Neuronal stem cell (in vitro differentiated cells): ENCODE measurements around the gene TAOK2.

Experiments
- DNase-seq: peaks from one replicate; pipeline ENCODE4 v3.0.0-alpha.2; 2013; ENCODE audit warnings: low spot score
- H2AFZ ChIP-seq: one replicate; pipeline ENCODE4 v1.6.1; 2013; ENCODE audit warnings: mild to moderate bottlenecking, low read length, inconsistent platforms
- H2AK5ac ChIP-seq: 2 replicates; pipeline ENCODE4 v1.6.1; 2013; ENCODE audit warnings: low read depth, mild to moderate bottlenecking, inconsistent platforms, low read length, moderate library complexity, mixed read lengths
- H2BK120ac ChIP-seq: 2 replicates; pipeline ENCODE4 v1.6.1; 2013; ENCODE audit warnings: low read depth, mild to moderate bottlenecking, inconsistent platforms, low read length, moderate library complexity, mixed read lengths
- H2BK12ac ChIP-seq: one replicate; pipeline ENCODE4 v1.6.1; 2013; ENCODE audit warnings: low read length, inconsistent platforms
- H2BK15ac ChIP-seq: 2 replicates; pipeline ENCODE4 v1.6.1; 2013; ENCODE audit warnings: mild to moderate bottlenecking, low read length, inconsistent platforms, mixed read lengths
- H2BK5ac ChIP-seq: one replicate; pipeline ENCODE4 v1.6.1; 2013; ENCODE audit warnings: inconsistent platforms, mild to moderate bottlenecking, low read length, moderate library complexity
- H3K14ac ChIP-seq: one replicate; pipeline ENCODE4 v1.6.1; 2013; ENCODE audit warnings: low read length, inconsistent platforms
- H3K18ac ChIP-seq: 2 replicates; pipeline ENCODE4 v1.6.1; 2013; ENCODE audit warnings: low read length, inconsistent platforms
- H3K23ac ChIP-seq: 2 replicates; pipeline ENCODE4 v1.6.1; 2013; ENCODE audit warnings: low read depth, mild to moderate bottlenecking, mixed read lengths, low read length, inconsistent platforms; ENCODE audit not compliant: poor library complexity
- H3K27ac ChIP-seq: replicated peaks from 3 replicates; pipeline ENCODE4 v1.5.1; 2013; ENCODE audit warnings: low read length, inconsistent platforms
- H3K27me3 ChIP-seq, 3 experiments: 2 replicates each; pipeline ENCODE4 v1.6.1; 2013; ENCODE audit warnings: low read length in 3 of 3, mild to moderate bottlenecking in 2 of 3, inconsistent platforms in 1 of 3, low read depth in 1 of 3, mixed read lengths in 1 of 3, moderate library complexity in 1 of 3; ENCODE audit not compliant: control insufficient read depth in 3 of 3, insufficient read depth in 3 of 3
- H3K36me3 ChIP-seq, 2 donors: replicated peaks in 1 of 2; 2 replicates each; pipeline ENCODE4 v1.6.1; 2013; ENCODE audit warnings: low read length in 2 of 2; ENCODE audit not compliant: control insufficient read depth in 2 of 2, insufficient read depth in 2 of 2
- H3K4ac ChIP-seq: 2 replicates; pipeline ENCODE4 v1.6.1; 2013; ENCODE audit warnings: inconsistent platforms, mild to moderate bottlenecking, low read length, moderate library complexity
- H3K4me1 ChIP-seq, 2 donors: 1 replicate in 1 of 2; 2 replicates in 1 of 2; pipeline ENCODE4 v1.6.1; 2013; ENCODE audit warnings: low read length in 2 of 2, low read depth in 1 of 2; ENCODE audit not compliant: control insufficient read depth in 2 of 2, insufficient read depth in 1 of 2
- H3K4me2 ChIP-seq: one replicate; pipeline ENCODE4 v1.6.1; 2013; ENCODE audit warnings: mild to moderate bottlenecking, low read length, inconsistent platforms; ENCODE audit not compliant: insufficient read depth, poor library complexity, severe bottlenecking
- H3K4me3 ChIP-seq, 2 donors: 2 replicates each; pipeline ENCODE4 v1.5.1; 2013; ENCODE audit warnings: low read length in 2 of 2, mild to moderate bottlenecking in 2 of 2, inconsistent platforms in 1 of 2, moderate library complexity in 1 of 2
- H3K79me1 ChIP-seq: one replicate; pipeline ENCODE4 v1.6.1; 2013; ENCODE audit warnings: low read depth, mild to moderate bottlenecking, inconsistent platforms, low read length, moderate library complexity
- H3K9ac ChIP-seq: one replicate; pipeline ENCODE4 v1.6.1; 2013; ENCODE audit warnings: mild to moderate bottlenecking, low read depth, low read length, inconsistent platforms; ENCODE audit not compliant: poor library complexity
- H3K9me3 ChIP-seq, 2 donors: replicated peaks in 1 of 2; 2 replicates each; pipeline versions ENCODE3 to v1.6.1; 2013; ENCODE audit warnings: low read length in 2 of 2, mild to moderate bottlenecking in 2 of 2, inconsistent platforms in 1 of 2, low read depth in 1 of 2, mixed read lengths in 1 of 2, moderate library complexity in 1 of 2; ENCODE audit not compliant: control insufficient read depth in 2 of 2, insufficient read depth in 1 of 2
- H4K8ac ChIP-seq: one replicate; pipeline ENCODE4 v1.6.1; 2013; ENCODE audit warnings: low read depth, mild to moderate bottlenecking, inconsistent platforms, low read length, moderate library complexity
- H4K91ac ChIP-seq: one replicate; pipeline ENCODE4 v1.6.1; 2013; ENCODE audit warnings: low read length, low read depth, mild to moderate bottlenecking, inconsistent platforms; ENCODE audit not compliant: poor library complexity
- WGBS, 2 donors: extraction: QIAGEN DNeasy Blood & Tissue Kit; methylation state at CpG; one replicate each; pipeline ENCODE4 v1.1.7; 2013; ENCODE audit warnings: missing lambda C conversion rate in 2 of 2, mixed read lengths in 1 of 2; ENCODE audit not compliant: insufficient read length in 2 of 2, insufficient replicate concordance in 1 of 2; ENCODE audit errors: extremely low coverage in 2 of 2; 5-methylcytosine and 5-hydroxymethylcytosine counted together

Gene TAOK2

DNA sequence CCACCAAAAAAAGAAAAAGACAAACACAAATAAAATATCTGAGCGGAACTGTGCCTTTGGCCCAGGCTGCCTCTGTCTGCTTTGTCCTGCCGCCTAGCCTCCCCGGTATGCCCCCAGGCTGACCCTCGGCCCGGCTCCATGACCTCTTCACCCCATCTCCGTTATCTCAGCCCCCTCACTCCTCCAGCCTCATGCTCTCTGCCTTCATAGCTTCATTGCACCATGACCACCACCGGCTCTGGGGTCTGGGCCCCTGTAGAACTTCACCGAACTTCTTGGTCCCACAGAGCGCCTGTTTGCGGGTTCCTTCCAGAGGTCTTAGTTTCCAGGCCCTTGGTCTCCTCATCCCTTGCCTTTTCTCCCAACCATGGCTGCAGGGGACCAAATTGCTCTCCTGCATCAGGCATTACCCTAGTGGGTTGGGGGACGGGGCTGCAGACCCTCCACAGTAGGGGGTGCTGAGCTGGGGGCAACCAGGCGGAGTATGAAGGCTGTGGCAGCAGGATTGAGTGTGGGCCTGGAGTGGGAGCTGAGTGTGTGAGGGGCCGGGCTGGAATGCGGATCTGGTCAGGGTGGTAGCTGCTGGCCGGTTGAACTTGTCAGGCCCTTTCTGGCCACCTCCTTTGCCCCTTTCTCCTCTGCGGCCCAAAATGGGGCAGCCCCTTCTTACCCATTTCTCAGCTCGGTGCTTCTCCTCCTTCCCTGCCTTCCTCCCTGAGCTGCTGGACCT, 14.8 kb downstream of the TAOK2 start:
- no CpG with 5 or more reads among the region's 17 CpGs for WGBS, 2 donors
- H3K9me3 ChIP-seq = no peaks in the 10 kb centered on the region
- H4K8ac ChIP-seq = no peak overlapping the region
- H3K27ac ChIP-seq = no peak overlapping the region
- DNase-seq = no peak
- H3K4me2 ChIP-seq = no peak overlapping the region
- no peak overlapping the region for H3K4ac ChIP-seq
- H3K4me1 ChIP-seq = no peaks in the 10 kb centered on the region
- peaks cover 62 to 100% of the 10 kb centered on the region in 2 donors for H3K36me3 ChIP-seq
- no peak overlapping the region for H3K14ac ChIP-seq
- no peak overlapping the region for H3K18ac ChIP-seq
- no peaks in the 10 kb centered on the region for H3K27me3 ChIP-seq
- no peak overlapping the region for H3K4me3 ChIP-seq
- no peak overlapping the region for H3K9ac ChIP-seq
- no peak overlapping the region for H2BK5ac ChIP-seq
- no peak overlapping the region for H2BK15ac ChIP-seq
- H2BK12ac ChIP-seq = no peak overlapping the region
- no peak overlapping the region for H2BK120ac ChIP-seq
- no peak overlapping the region for H2AFZ ChIP-seq
- H3K79me1 ChIP-seq = peaks cover 2% of the 10 kb centered on the region
- no peak overlapping the region for H3K23ac ChIP-seq
- no peak overlapping the region for H4K91ac ChIP-seq
- H2AK5ac ChIP-seq = no peak overlapping the region

DNA sequence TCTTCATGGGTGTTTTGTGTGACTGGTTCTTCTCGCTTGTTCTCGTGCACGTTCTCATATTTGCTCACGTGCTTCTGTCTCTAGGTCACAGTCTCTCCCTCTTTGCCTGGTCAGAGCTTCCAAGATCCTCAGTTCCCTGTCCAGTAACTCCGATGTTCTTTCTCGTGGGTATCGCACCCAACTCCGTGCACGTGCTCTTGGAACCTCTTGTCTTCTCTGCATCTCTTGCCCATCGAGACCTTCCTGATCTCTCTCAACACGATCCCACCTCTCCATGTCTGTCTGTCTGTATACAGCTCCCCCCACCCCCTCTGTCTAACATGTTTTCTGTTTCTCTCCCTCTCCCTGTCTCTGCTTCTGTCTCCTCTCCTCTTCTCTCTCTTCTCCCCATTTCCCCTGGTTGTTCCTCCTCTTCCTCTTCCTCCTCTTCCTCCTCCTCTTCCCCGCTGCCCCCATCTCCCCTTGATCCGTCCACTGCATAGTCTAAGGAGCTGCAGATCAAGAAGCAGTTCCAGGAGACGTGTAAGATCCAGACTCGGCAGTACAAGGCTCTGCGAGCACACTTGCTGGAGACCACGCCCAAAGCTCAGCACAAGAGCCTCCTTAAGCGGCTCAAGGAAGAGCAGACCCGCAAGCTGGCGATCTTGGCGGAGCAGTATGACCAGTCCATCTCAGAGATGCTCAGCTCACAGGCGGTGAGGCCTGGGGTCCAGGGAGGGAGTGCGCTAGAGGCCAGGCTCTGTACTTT, 15.6 kb downstream of the TAOK2 start:
- H3K27ac ChIP-seq = no peak overlapping the region
- H3K4me1 ChIP-seq = no peaks in the 10 kb centered on the region
- no peak overlapping the region for H4K91ac ChIP-seq
- no peak overlapping the region for H3K4ac ChIP-seq
- no peak overlapping the region for H3K18ac ChIP-seq
- H3K36me3 ChIP-seq = peaks cover 56 to 100% of the 10 kb centered on the region in 2 donors
- no peak overlapping the region for H3K9ac ChIP-seq
- no peak overlapping the region for H2BK12ac ChIP-seq
- no peak overlapping the region for H2BK120ac ChIP-seq
- no peak overlapping the region for H4K8ac ChIP-seq
- H2AFZ ChIP-seq = no peak overlapping the region
- peaks cover 2% of the 10 kb centered on the region for H3K79me1 ChIP-seq
- no peak overlapping the region for H3K23ac ChIP-seq
- no peak overlapping the region for H2AK5ac ChIP-seq
- no peak overlapping the region for H3K14ac ChIP-seq
- H3K9me3 ChIP-seq = no peaks in the 10 kb centered on the region
- no peaks in the 10 kb centered on the region for H3K27me3 ChIP-seq
- WGBS, 2 donors = no CpG with 5 or more reads among the region's 23 CpGs
- no peak overlapping the region for H3K4me3 ChIP-seq
- no peak overlapping the region for H3K4me2 ChIP-seq
- H2BK5ac ChIP-seq = no peak overlapping the region
- H2BK15ac ChIP-seq = no peak overlapping the region
- no peak for DNase-seq

DNA sequence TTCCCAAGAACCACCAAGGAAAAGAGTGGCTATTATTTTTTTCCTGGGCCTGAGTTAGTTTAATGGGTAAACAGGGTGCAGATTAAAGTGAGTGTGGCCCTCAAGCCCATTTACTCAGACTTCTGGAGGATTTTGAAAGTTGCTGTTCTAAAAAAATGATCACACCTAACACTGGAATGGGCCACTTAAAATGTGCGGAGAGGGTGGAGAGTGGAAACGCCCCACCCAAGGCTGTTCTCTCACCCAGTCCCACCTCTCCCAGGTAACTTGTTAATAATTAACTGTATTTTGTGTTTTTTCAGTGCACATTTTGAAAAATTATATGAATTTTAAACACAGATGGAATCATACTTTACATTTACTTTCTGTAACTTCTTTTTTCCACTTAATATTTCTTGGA, 16.4 kb downstream of the TAOK2 start:
- Histone ChIP-seq H3K4me2 (no peak overlapping the region), H3K14ac (no peak overlapping the region), H3K36me3 (peaks cover 49 to 92% of the 10 kb centered on the region in 2 donors), H3K4me1 (peaks cover 4 to 6% of the 10 kb centered on the region in 2 donors), H3K9ac (no peak overlapping the region), H2BK12ac (no peak overlapping the region), H2AFZ (no peak overlapping the region), H3K9me3 (no peaks in the 10 kb centered on the region), H3K18ac (no peak overlapping the region), H4K91ac (no peak overlapping the region), H2BK5ac (no peak overlapping the region), H2BK15ac (no peak overlapping the region), H2AK5ac (no peak overlapping the region), H3K4me3 (no peak overlapping the region), H3K4ac (no peak overlapping the region), H3K79me1 (no peaks in the 10 kb centered on the region), H3K27me3 (no peaks in the 10 kb centered on the region), H2BK120ac (no peak overlapping the region), H3K23ac (no peak overlapping the region), H3K27ac (no peak overlapping the region), H4K8ac (no peak overlapping the region)
- no CpG with 5 or more reads among the region's 2 CpGs for WGBS, 2 donors
- no peak for DNase-seq

DNA sequence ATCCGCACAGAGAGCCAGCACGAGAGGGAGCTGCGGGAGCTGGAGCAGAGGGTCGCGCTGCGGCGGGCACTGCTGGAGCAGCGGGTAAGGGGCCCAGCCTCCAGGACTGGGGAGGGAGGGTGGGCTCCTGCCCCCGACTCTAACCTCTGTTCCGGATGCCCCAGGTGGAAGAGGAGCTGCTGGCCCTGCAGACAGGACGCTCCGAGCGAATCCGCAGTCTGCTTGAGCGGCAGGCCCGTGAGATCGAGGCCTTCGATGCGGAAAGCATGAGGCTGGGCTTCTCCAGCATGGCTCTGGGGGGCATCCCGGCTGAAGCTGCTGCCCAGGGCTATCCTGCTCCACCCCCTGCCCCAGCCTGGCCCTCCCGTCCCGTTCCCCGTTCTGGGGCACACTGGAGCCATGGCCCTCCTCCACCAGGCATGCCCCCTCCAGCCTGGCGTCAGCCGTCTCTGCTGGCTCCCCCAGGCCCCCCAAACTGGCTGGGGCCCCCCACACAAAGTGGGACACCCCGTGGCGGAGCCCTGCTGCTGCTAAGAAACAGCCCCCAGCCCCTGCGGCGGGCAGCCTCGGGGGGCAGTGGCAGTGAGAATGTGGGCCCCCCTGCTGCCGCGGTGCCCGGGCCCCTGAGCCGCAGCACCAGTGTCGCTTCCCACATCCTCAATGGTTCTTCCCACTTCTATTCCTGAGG, 17.4 kb downstream of the TAOK2 start:
- H2BK5ac ChIP-seq = no peak overlapping the region
- DNase-seq = no peak
- H2BK15ac ChIP-seq = no peak overlapping the region
- H3K23ac ChIP-seq = no peak overlapping the region
- H3K4me3 ChIP-seq = no peak overlapping the region
- no peaks in the 10 kb centered on the region for H3K27me3 ChIP-seq
- no peak overlapping the region for H3K4me2 ChIP-seq
- H3K9ac ChIP-seq = peak overlapping the region; percentile 33
- no peak overlapping the region for H2BK120ac ChIP-seq
- H3K27ac ChIP-seq = no peak overlapping the region
- no peak overlapping the region for H4K91ac ChIP-seq
- no peak overlapping the region for H2AK5ac ChIP-seq
- no CpG with 5 or more reads among the region's 35 CpGs for WGBS, 2 donors
- H3K4me1 ChIP-seq = peaks cover 4 to 10% of the 10 kb centered on the region in 2 donors
- no peak overlapping the region for H4K8ac ChIP-seq
- H2AFZ ChIP-seq = no peak overlapping the region
- no peak overlapping the region for H2BK12ac ChIP-seq
- H3K4ac ChIP-seq = no peak overlapping the region
- no peaks in the 10 kb centered on the region for H3K79me1 ChIP-seq
- no peak overlapping the region for H3K14ac ChIP-seq
- peaks cover 39 to 82% of the 10 kb centered on the region in 2 donors for H3K36me3 ChIP-seq
- H3K9me3 ChIP-seq = no peaks in the 10 kb centered on the region
- H3K18ac ChIP-seq = no peak overlapping the region
